ENCODE data around the gene SLC9C2.
"Not testable (repeated sequence)": the region's sequence is repeated elsewhere in the genome, so short reads cannot be mapped to it uniquely, and the experiment has no call there.

The SLC9C2 gene

DNA sequence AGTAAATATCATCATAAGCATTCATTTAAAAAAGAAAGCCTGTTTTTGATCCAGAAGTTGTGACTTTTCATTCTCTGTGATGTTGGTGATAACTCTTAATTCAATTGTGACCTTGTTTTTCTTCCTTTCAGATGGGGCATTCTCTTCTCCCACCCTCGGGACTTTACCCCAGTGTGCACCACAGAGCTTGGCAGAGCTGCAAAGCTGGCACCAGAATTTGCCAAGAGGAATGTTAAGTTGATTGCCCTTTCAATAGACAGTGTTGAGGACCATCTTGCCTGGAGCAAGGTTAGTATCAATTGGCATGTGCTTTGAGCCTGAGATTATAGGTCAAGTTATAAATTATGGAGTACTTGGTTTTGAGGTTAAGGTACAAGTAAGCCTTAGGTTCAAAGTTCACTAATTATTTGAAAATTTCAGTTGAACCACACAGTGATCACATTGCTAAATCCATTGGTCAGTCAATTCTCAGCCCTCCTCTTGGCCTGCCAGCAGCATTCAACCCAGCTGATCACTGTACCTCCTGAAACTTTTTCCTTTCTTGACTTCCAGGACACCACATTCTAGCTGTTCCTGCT lies 121.6 kb downstream of the SLC9C2 start:
- no peak for DNase-seq (ENCODE audit: low read depth, low spot score)

DNA sequence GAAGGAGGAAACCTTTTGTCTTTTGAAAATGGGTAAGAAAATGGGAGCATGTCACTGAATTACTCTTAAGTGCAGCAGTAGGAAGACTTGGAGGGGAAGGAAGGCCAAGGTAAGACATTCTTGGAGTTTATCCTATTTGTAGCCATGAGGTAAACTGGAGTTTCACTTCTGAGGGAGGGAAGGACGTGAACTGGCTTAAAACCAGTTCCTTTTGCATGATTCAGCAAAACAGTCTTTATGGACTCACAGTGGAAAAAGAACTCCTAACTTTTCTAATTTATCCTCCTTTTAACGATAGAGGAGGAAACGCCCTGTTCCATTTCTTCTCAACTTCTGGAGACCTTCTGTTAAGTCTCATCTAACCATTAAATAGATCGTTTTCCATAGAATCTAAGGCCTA lies 123.2 kb downstream of the SLC9C2 start:
- no peak for DNase-seq (ENCODE audit: low read depth, low spot score)

DNA sequence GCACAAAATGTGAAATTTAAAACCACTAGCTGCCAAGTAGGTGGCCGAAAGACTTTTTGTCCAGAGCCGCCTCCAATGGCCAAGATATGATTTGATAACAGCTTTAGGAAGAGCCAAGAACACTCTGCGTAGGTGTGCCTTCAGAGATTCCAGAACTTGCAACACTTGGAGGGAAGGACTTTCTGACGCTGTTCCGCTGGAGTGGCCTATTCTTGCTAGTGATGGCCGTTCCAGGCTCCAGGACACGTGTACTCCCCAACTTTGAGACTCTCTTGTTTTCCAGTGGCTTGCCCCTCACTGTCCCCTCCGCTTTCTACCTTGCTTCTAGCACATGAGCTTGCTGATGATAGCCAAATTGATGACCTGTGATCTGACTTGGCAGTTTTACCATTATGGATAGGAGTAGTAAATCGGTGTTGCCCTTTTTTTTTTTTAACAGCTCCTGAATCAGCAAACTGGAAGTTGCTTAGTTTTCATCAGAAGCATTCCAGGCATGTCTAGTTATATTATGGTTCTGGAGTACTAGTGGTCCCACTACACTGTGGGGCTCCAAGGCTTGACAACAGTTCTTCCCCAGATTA lies 124.7 kb downstream of the SLC9C2 start:
- DNase-seq (ENCODE audit: low read depth, low spot score), result peak; percentile 54

DNA sequence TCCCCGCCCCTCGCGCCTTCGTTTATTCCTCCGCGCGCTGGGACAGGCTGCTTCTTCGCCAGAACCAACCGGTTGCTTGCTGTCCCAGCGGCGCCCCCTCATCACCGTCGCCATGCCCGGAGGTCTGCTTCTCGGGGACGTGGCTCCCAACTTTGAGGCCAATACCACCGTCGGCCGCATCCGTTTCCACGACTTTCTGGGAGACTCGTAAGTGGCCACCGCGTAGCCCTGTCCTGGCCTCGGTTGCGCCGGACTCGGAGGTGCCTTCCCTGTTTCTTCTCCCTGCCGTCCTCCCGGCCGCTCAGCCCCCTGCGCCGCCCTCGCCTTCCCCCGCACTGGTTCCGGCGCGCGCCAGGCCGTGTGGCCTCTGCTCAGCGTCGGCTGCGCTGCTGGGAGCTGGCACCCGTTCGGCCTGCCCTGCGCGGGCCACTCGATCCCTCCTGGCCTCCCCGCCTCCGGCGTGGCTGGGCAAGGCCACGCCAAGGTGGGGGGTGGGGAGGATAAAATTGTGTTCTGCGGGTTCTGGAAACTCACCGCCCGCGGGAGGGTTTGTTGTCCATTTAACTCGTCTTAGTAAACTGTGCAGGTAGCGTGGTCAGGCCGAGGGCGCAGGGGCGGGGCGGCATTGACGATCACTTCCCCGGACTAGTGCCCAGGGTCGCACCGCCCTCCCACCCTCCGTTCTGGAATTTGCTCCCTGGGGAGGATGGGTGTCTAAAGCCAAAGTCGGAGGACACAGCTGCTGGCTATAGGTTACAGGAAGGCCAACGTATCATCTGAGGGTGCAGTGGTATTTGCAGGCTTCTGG lies 125.4 kb downstream of the SLC9C2 start, which contains the start of gene PRDX6:
PRDX6 (plus strand) TSS at position 50 of the 808 bp plus-strand sequence; CDS start at position 113, 63 bp downstream.
- DNase-seq (ENCODE audit: low read depth, low spot score), result peak; percentile 78

DNA sequence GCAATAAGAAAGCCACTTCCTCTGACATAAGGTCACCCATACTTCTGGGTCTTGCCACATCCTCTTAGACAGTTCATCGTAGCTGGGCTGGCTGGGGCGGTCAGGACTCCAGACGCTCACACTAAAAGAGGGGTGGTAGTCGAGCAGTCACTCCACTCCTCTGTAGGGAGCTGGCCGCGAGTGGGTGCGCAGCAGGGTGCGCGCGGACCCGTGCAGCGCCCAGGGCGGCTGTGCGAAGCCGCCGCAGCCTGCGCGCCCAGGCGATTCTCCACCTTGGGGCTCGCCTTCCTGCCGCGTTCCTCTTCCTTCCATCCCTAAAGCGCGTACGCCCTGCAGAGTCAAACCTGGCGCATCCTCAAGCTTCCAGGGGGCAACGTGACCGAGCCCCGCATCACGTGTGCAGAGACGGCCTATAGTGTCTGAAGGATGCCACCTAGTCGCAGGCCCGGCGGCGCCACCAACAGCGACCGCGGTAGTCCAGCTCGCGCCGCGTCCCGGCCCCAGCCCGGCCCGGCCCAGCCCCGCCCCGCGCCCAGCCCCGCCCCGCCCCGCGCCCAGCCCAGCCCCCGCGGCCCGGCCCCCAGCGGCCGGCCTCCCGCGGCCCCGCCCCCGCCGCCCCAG lies 126.1 kb downstream of the SLC9C2 start:
- peak; percentile 94 for DNase-seq (ENCODE audit: low read depth, low spot score)

DNA sequence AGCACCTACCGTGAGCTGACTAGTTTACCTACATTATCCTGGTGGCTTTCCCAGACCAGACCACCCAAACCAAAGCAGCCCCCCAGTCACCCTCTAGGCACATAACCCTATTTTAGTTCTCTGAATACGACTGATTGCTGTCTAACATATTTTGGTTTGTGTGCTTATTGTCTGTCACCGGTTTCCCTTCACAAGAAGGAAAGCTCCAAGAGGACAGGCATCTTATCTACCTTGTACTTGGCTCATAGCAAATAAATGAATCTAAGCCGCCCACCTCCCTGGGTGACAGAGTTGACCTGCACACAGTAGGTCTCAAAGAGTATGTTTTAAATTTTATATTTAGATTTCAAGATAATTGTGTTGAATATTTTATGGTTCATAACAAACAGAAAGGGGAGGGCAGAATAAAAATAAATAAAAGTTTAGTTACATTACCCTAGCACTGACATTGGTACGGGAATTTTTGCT lies 126.6 kb downstream of the SLC9C2 start:
- peak; percentile 23 for DNase-seq (ENCODE audit: low read depth, low spot score)

DNA sequence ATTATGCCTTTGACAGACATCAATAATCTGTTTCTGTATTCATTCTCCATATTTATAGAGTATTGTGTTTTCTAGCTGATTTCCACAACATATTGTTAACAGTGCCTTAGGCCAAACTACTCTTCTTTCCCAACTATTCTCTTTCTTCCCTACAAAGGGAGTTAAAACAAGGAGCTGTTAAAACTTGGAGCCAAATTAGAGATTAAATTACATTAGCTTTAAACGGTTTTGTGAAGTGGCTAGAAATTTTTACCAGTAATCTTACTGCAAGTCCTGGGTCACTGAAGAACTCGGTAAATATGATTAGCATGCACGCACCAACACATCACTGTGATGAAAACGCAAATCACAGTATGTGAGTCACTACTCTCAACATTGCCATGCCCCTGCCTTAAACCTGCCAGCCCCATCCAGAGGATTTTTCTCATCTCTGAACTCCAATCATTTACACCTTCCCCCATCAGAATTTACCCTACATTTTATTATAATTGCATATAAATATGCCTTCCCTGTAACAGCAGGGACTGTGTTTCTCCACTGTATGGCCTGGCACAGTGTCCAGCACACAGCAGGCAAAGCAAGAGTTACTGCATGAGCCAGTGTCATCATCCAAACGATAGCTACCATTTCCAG lies 127.2 kb downstream of the SLC9C2 start:
- no peak for DNase-seq (ENCODE audit: low read depth, low spot score)

DNA sequence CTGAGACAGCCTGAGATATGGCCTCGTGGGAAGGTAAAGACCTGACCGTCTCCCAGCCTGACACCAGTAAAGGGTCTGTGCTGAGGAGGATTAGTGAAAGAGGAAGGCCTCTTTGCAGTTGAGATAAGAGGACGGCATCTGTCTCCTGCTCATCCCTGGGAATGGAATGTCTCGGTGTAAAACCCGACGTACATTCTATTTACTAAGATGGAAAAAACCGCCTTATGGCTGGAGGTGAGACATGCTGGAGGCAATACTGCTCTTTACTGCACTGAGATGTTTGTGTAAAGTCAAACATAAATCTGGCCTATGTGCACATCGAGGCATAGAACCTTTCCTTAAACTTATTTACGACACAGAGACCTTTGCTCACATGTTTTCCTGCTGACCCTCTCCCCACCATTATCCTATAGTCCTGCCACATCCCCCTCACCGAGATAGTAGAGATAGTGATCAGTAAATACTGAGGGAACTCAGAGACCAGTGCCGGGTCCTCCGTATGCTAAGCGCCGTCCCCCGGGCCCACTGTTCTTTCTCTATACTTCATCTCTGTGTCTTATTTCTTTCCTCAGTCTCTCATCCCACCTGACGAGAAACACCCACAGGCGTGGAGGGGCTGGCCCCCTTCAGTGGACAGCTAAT lies 128.0 kb downstream of the SLC9C2 start:
- DNase-seq (ENCODE audit: low read depth, low spot score), result peak; percentile 59

DNA sequence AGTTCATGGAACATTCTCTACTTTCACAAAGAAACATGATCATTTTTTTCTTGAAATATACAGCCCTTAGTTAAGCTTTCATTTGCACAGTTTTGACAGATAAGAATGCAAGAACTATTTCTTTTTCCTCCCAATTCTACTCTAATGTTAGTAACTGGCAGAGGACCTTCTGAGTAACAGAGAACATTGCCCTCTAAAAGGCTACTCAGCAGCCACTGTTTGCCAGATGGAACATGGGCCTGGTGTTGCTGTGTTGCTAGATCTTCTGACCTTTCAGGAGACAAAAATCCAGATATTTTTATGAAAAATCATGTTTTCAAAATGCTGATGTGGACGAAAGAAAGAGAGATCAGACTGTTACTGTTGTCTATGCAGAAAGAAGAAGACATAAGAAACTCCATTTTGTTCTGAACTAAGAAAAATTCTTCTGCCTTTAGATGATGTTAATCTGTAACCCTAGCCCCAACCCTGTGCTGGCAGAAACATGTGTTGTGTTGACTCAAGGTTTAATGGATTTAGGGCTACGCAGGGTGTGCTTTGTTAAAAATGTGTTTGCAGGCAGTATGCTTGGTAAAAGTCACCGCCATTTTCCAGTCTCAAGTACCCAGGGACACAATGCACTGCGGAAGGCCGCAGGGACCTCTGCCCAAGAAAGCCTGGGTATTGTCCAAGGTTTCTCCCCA lies 128.6 kb downstream of the SLC9C2 start:
- DNase-seq (ENCODE audit: low read depth, low spot score), result no peak

DNA sequence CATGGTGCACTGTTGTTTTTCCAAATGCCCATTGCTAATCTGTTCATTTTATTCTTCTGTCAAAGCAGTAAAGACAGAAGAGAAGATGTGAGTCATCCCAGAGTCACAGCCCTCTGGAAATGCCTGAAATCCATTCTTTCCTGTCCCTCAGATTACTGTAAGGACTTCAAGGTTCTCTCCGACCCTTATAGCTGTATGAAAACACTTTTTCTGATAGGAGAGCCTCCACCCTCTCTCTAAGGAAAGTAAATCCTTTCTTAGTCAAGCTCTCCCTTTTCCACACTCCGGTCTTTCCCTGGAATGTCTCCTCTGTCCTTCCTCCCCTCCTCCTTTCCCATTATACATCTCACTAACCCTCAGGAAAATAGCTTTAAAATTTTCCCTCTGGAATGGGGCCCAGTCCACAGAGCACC lies 129.3 kb downstream of the SLC9C2 start:
- DNase-seq (ENCODE audit: low read depth, low spot score), result no peak

DNA sequence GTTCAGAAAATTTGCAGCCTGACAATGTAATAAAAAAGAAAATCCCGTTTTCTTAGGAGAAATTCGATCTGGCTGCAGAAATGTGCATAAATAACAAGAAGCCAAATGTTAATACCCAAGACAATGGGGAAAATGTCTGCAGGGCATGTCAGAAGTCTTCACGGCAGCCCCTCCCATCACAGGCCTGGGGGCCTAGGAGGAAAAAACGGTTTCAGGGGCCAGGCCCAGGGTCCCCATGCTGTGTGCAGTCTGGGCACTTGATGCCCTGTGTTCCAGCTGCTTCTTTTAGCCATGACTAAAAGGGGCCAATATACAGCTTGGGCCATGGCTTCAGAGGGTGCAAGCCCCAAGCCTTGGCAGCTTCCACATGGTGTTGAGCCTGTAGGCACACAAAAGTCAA lies 132.3 kb downstream of the SLC9C2 start:
- DNase-seq (ENCODE audit: low read depth, low spot score), result no peak

DNA sequence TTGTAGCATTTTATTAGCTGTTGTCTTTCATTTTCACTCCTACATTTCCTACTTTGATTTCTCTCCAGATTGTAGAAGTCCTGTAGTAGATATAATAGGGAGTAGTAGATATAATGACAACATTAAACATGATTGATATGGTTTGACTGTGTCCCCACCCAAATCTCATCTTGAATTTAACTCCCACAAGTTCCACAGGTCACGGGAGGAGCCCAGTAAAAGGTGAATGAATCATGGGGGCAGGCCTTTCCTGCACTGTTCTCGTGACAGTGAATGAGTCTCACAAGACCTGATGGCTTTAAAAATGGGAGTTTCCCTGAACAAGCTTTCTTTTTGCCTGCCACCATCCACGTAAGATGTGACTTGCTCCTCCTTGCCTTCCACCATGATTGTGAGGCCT lies 133.2 kb downstream of the SLC9C2 start:
- no peak for DNase-seq (ENCODE audit: low read depth, low spot score)

DNA sequence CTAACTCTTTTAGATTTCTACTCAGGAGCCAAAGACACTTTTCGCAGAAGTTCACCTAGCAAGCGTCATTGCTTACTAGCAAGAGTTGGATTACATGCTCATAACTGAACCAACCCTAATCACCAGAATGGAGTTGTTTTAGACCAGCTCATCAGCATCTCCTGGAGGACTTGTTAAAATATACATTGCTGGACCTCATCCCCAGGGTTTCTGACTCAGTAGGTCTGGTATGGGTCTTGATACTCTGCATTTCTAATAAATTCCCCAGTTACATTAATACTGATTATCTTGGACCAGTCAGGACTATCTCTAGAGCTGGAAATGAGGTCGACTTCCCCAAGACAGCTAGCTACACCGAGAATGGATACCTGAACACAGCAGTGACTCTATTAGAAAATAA lies 135.4 kb downstream of the SLC9C2 start:
- DNase-seq (ENCODE audit: low read depth, low spot score), result no peak

DNA sequence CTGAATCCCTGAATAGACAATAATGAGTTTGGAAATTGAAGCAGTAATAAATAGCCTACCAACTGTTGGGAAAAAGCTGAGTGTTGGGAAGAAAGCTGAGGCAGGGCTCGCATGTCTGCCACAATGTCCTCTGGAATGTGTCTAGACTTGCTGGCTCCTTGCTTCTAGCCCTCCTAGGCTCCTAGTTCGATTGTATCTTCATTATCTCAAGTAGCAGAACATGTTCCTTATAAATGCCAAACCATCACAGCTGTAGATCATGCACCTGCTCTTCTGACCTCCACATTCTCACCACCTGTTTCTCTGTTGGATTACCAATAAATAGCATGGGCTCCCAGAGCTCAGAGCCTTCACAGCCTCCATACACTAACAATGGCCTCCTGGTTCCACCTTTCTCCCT lies 138.7 kb downstream of the SLC9C2 start:
- DNase-seq (ENCODE audit: low read depth, low spot score), result not testable (repeated sequence)

DNA sequence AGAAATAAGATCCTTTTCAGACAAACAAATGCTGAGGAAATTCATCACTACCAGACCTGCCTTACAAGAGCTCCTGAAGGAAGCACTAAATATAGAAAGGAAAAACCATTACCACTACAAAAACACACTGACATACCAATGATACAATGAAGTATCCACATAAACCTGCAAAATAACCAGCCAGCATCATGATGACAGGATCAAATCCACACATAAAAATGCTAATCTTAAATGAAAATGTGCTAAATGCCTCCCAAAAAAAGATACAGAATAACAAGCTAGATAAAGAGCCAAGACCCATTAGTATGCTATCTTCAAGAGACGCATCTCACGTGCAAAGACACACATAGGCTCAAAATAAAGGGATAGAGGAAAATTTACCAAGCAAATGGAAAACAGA lies 140.2 kb downstream of the SLC9C2 start:
- not testable (repeated sequence) for DNase-seq (ENCODE audit: low read depth, low spot score)

DNA sequence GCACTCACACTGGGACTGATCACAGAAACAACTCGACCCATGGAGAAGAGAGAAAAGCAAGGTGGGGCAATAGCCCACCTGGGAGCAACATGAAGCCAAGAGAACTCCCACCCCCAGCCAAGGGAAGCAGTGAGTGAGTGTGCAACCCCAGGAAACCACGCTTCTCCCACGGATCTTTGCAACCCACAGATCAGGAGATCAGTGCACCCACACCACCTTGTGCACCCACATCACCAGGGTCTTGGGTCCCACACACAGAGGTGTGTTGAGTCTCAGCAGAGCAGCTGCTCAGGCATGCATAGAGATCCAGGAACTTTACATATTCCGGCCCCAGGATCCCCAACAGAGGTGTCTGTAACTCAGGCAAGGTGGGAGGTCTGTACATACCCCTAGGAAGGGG lies 143.0 kb downstream of the SLC9C2 start:
- DNase-seq (ENCODE audit: low read depth, low spot score), result no peak

DNA sequence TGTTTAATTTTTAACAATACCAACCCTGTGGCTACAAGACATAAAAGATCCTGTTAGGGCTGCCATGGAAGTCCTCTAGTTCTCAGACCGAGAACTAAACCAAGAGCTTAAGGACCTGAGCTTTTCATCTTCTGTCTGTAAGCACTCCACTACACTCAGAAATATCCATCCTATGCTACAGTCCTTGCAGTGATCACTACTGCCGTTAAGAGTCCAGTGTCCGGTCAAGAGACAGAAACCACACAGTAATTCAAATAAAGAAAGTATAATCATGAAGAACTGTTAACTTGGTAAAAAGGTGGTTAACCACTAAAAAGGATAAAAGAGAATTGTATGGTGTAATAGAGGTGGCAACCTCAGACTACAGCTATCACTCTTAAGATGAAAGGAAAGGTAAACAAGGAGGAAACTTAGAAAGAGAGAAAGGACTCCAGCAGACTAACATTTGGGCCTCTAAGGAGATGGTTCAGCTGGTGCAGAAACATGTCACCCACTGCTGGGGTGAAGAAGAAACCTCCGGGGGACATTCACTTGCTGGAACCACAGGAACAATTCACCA lies 147.8 kb downstream of the SLC9C2 start:
- DNase-seq (ENCODE audit: low read depth, low spot score), result no peak

DNA sequence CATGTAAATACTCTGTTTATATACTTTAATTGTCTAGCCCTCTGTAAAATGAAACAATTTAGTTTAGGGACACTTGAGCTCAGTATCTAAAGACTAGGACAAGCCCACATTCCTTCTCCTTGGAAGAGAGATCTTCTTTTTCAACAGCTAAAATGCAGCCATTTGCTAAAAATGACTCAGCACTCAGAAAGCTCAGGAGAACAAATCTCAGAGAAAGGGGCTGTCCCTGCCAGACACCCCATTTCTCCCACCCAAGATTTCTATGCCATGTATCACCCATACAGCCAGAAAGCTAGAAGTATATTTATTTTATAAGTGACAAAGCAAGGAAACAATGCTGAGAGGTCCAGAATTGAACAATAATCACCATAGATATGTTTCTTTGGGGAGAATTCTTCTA lies 148.9 kb downstream of the SLC9C2 start:
- DNase-seq (ENCODE audit: low read depth, low spot score), result no peak

DNA sequence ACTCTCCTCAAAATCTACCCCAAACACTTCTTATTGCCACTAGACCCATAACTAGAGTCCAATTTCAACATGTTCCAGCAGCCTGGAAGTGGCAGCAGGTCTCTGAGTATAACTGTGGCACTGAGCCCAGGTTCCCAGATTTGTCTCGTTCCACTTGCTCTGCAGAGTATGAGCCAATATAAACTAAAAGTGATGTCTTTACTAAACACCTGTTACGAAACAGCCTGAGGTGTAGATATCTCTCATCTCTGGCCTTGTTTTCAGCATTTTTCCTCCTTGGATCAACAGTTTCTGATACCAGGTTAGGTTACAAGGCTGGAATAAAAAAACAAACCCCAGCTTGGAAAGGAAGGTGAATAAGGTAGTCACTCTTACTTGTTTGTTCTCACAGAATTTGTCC lies 150.9 kb downstream of the SLC9C2 start:
- no peak for DNase-seq (ENCODE audit: low read depth, low spot score)

Measured in ELF-1 (cell line).